ENCODE results near the gene GPC5. TPM values are rescaled to one million over a fixed set of nuclear protein-coding genes. Genes with fewer than 3 reads are reported as not detected.

Gene GPC5
- total and polyA plus RNA-seq, 4 donors: 0.51 to 22.4 (median 2.0) TPM

GRCh38 chr13:91698308-91698707, 299.9 kb downstream of the GPC5 start:
- TF ChIP-seq GABPA (IDR thresholded peaks at IDR 0.05 in 1 of 2, conservative IDR thresholded peaks at IDR 0.05 in 1 of 2) (no peak), FOXA2 (IDR thresholded peaks at IDR 0.05) (no peak), ZBTB33 (IDR thresholded peaks at IDR 0.05) (no peak), EGR1 (IDR thresholded peaks at IDR 0.05; ENCODE audit: low read depth in 2 of 2) (no peak), JUND (IDR thresholded peaks at IDR 0.05) (no peak), NR2F2 (IDR thresholded peaks at IDR 0.05) (no peak), SP1 (IDR thresholded peaks at IDR 0.05) (no peak), REST (IDR thresholded peaks at IDR 0.05) (no peak), YY1 (IDR thresholded peaks at IDR 0.05) (no peak), CTCF (IDR thresholded peaks at IDR 0.05; ENCODE audit: low read depth, low read length, missing input control) (no peak), MAX (IDR thresholded peaks at IDR 0.05) (no peak), TAF1 (conservative IDR thresholded peaks at IDR 0.05) (no peak), RAD21 (IDR thresholded peaks at IDR 0.05) (no peak)
- Histone ChIP-seq H3K36me3 (ENCODE audit: control insufficient read depth in 4 of 4, insufficient read depth in 3 of 4, low read depth in 1 of 4, low read length in 3 of 4) (no peaks in the 10 kb centered on the region), H3K4me1 (ENCODE audit: control insufficient read depth in 4 of 4, insufficient read depth in 4 of 4, low read length in 3 of 4) (no peaks in the 10 kb centered on the region), H3K27me3 (ENCODE audit: control insufficient read depth in 4 of 4, insufficient read depth in 4 of 4, low read length in 3 of 4) (no peaks in the 10 kb centered on the region), H3K9ac (ENCODE audit: low read depth in 1 of 2, low read length in 2 of 2) (no peak overlapping the region), H3K9me3 (ENCODE audit: control insufficient read depth in 4 of 4, low read length in 3 of 4) (peaks cover 0 to 4% (median 0%) of the 10 kb centered on the region in 4 donors), H3K4me3 (ENCODE audit: low read depth in 1 of 3, low read length in 3 of 3) (no peak overlapping the region), H3K27ac (ENCODE audit: low read depth in 1 of 2, low read length in 2 of 2) (no peak overlapping the region)
- WGBS: 98% methylated on average over 2 of the region's 2 CpGs
- no peak for DNase-seq (ENCODE audit: low spot score)

- Histone ChIP-seq H3K27me3 (ENCODE audit: control insufficient read depth in 4 of 4, insufficient read depth in 4 of 4, low read length in 3 of 4) (no peaks in the 10 kb centered on the region), H3K36me3 (ENCODE audit: control insufficient read depth in 4 of 4, insufficient read depth in 3 of 4, low read depth in 1 of 4, low read length in 3 of 4) (no peaks in the 10 kb centered on the region), H3K27ac (ENCODE audit: low read depth in 1 of 2, low read length in 2 of 2) (no peak overlapping the region), H3K9me3 (ENCODE audit: control insufficient read depth in 4 of 4, low read length in 3 of 4) (peaks cover 0 to 4% (median 0%) of the 10 kb centered on the region in 4 donors), H3K4me3 (ENCODE audit: low read depth in 1 of 3, low read length in 3 of 3) (no peak overlapping the region), H3K9ac (ENCODE audit: low read depth in 1 of 2, low read length in 2 of 2) (no peak overlapping the region), H3K4me1 (ENCODE audit: control insufficient read depth in 4 of 4, insufficient read depth in 4 of 4, low read length in 3 of 4) (no peaks in the 10 kb centered on the region)
- no peak for DNase-seq (ENCODE audit: low spot score)
- WGBS: 90% methylated on average over 3 of the region's 3 CpGs
- TF ChIP-seq RXRA (IDR thresholded peaks at IDR 0.05) (no peak), EGR1 (IDR thresholded peaks at IDR 0.05; ENCODE audit: low read depth in 2 of 2) (no peak), FOXA2 (IDR thresholded peaks at IDR 0.05) (no peak), MAX (IDR thresholded peaks at IDR 0.05) (no peak), SP1 (IDR thresholded peaks at IDR 0.05) (no peak), CTCF (IDR thresholded peaks at IDR 0.05; ENCODE audit: low read depth, low read length, missing input control) (no peak)
Measured at GRCh38 chr13:91698767-91699166, 300.3 kb downstream of the GPC5 start.
